ENCODE measurements around the gene MRPL36. TPM values are rescaled to one million over a fixed set of nuclear protein-coding genes. Genes with fewer than 3 reads are reported as not detected.

MRPL36 gene
- total and polyA plus RNA-seq, 5 donors from 2014 or later = 15.8 to 127 (median 109) TPM

DNA sequence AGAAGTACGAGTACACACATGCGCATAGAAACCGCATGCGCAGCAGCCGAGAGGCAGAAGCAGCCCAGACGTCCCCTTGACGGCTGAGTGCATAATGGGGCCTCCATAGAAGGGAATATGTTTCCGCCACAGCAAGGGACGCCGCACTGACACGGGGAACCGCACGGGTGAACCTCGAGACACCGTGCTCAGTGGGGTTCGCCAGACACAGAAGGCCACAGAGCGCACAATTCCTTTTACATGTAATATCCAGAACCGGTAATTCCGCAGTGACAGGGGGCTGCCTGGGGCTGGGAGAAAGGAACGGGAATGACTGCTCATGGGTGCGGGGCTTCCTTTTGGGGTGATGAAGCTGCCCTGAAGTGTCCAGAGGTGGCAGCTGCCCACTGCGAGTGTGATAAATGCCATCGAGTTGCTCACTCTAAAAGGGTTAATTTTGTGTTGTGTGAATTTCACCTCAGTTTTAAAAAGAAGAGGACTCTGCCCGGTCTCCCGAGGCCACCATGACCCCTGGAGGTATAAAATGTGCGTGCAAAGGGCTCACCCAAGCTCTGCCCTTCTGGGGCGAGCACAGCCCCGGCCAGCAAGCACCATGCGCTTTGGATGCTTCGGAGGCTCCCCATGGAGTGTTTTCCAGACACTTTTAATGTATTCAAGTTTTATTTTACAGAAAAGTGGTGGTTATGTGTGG lies 29.7 kb downstream of the MRPL36 start:
- Histone ChIP-seq H3K4me3 (ENCODE audit: low read depth, low read length) (no peak overlapping the region), H3K27me3 (ENCODE audit: control insufficient read depth, insufficient read depth, low read length) (no peaks in the 10 kb centered on the region), H3K36me3 (ENCODE audit: control insufficient read depth, insufficient read depth, low read length) (no peaks in the 10 kb centered on the region), H3K9me3 (ENCODE audit: control insufficient read depth in 2 of 2, low read length in 2 of 2) (no peaks in the 10 kb centered on the region), H3K4me1 (ENCODE audit: control insufficient read depth, insufficient read depth, low read length, poor library complexity, severe bottlenecking) (no peaks in the 10 kb centered on the region), H3K27ac (ENCODE audit: insufficient read depth, low read length, poor library complexity, severe bottlenecking) (no peak overlapping the region)
- Mint-ChIP-seq H3K9me3 (no peaks in the 10 kb centered on the region), H3K36me3 (no peaks in the 10 kb centered on the region), H3K27ac (no peak overlapping the region), H3K4me1 (peaks cover 0 to 7% (median 0%) of the 10 kb centered on the region in 4 donors), H3K27me3 (peaks cover 10% of the 10 kb centered on the region), H3K4me3 (no peak overlapping the region)
- no peak for ATAC-seq (ENCODE audit: low read depth in 2 of 2)
- no peak for DNase-seq

GRCh38 chr5:1769017-1769640 lies 30.5 kb downstream of the MRPL36 start:
- no peak overlapping the region for H3K4me3 Mint-ChIP-seq
- H3K4me3 ChIP-seq (ENCODE audit: low read depth, low read length) = no peak overlapping the region
- no peaks in the 10 kb centered on the region for H3K9me3 Mint-ChIP-seq
- no peak overlapping the region for H3K27ac ChIP-seq (ENCODE audit: insufficient read depth, low read length, poor library complexity, severe bottlenecking)
- ATAC-seq (ENCODE audit: low read depth in 2 of 2) (no peak), DNase-seq (no peak)
- no peaks in the 10 kb centered on the region for H3K36me3 ChIP-seq (ENCODE audit: control insufficient read depth, insufficient read depth, low read length)
- H3K4me1 Mint-ChIP-seq = peaks cover 0 to 7% (median 1%) of the 10 kb centered on the region in 4 donors
- no peaks in the 10 kb centered on the region for H3K27me3 ChIP-seq (ENCODE audit: control insufficient read depth, insufficient read depth, low read length)
- H3K27me3 Mint-ChIP-seq = peaks cover 13% of the 10 kb centered on the region
- no peaks in the 10 kb centered on the region for H3K4me1 ChIP-seq (ENCODE audit: control insufficient read depth, insufficient read depth, low read length, poor library complexity, severe bottlenecking)
- H3K9me3 ChIP-seq (ENCODE audit: control insufficient read depth in 2 of 2, low read length in 2 of 2) = no peaks in the 10 kb centered on the region
- H3K36me3 Mint-ChIP-seq = no peaks in the 10 kb centered on the region
- H3K27ac Mint-ChIP-seq = no peak overlapping the region

- ATAC-seq (ENCODE audit: low read depth in 2 of 2) = no peak
- no peaks in the 10 kb centered on the region for H3K36me3 ChIP-seq (ENCODE audit: control insufficient read depth, insufficient read depth, low read length)
- no peaks in the 10 kb centered on the region for H3K4me1 ChIP-seq (ENCODE audit: control insufficient read depth, insufficient read depth, low read length, poor library complexity, severe bottlenecking)
- H3K27ac Mint-ChIP-seq = no peak overlapping the region
- H3K4me1 Mint-ChIP-seq = peaks cover 0 to 7% (median 1%) of the 10 kb centered on the region in 4 donors
- DNase-seq = no peak
- H3K27ac ChIP-seq (ENCODE audit: insufficient read depth, low read length, poor library complexity, severe bottlenecking) = no peak overlapping the region
- H3K4me3 ChIP-seq (ENCODE audit: low read depth, low read length) = no peak overlapping the region
- no peaks in the 10 kb centered on the region for H3K9me3 Mint-ChIP-seq
- H3K9me3 ChIP-seq (ENCODE audit: control insufficient read depth in 2 of 2, low read length in 2 of 2) = no peaks in the 10 kb centered on the region
- peaks cover 15% of the 10 kb centered on the region for H3K27me3 Mint-ChIP-seq
- H3K4me3 Mint-ChIP-seq = no peak overlapping the region
- H3K27me3 ChIP-seq (ENCODE audit: control insufficient read depth, insufficient read depth, low read length) = no peaks in the 10 kb centered on the region
- no peaks in the 10 kb centered on the region for H3K36me3 Mint-ChIP-seq
These were observed 31.2 kb downstream of the MRPL36 start for GRCh38 chr5:1768283-1769000.

DNA sequence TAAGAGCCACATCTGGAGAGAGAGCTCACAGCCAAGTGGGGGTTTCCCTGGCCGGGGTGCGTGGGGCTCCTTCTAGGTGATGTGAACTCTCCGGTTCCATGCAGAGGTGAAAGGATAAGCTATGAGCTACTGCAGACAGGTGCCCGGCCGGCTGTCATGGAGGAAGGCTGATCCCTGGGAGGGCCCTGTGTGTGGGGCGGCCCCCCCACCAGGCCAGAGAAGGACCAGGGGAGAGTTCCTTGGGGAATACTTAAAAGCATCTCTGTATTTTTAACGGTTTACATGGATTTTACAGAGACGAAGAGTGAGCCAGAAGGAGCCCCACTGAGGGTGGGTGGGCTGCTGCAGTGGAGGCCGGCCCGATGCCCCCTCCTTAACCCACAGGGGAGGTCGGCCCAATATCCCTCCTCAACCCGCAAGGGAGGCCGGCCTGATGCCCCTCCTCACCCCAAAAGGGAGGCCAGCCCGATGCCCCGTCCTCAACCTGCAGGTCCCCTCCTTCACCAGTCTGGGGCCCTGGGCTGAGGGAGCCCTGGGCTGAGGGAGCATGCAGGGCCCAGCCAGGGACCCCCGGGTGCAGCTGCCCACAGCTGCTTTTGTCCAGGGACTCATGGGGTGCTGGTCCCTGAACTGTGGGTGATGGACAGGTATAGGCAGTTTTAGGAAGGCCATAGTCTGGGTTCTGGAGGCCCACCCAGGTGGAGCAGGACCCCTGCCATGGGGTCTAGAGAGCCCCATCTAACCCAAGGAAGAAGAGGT lies 31.9 kb downstream of the MRPL36 start:
- Mint-ChIP-seq H3K4me1 (peaks cover 0 to 4% (median 1%) of the 10 kb centered on the region in 4 donors), H3K27ac (no peak overlapping the region), H3K36me3 (no peaks in the 10 kb centered on the region), H3K27me3 (peaks cover 12% of the 10 kb centered on the region), H3K9me3 (no peaks in the 10 kb centered on the region), H3K4me3 (no peak overlapping the region)
- DNase-seq (no peak), ATAC-seq (ENCODE audit: low read depth in 2 of 2) (no peak)
- Histone ChIP-seq H3K4me3 (ENCODE audit: low read depth, low read length) (no peak overlapping the region), H3K36me3 (ENCODE audit: control insufficient read depth, insufficient read depth, low read length) (no peaks in the 10 kb centered on the region), H3K4me1 (ENCODE audit: control insufficient read depth, insufficient read depth, low read length, poor library complexity, severe bottlenecking) (no peaks in the 10 kb centered on the region), H3K9me3 (ENCODE audit: control insufficient read depth in 2 of 2, low read length in 2 of 2) (no peaks in the 10 kb centered on the region), H3K27ac (ENCODE audit: insufficient read depth, low read length, poor library complexity, severe bottlenecking) (no peak overlapping the region), H3K27me3 (ENCODE audit: control insufficient read depth, insufficient read depth, low read length) (no peaks in the 10 kb centered on the region)

DNA sequence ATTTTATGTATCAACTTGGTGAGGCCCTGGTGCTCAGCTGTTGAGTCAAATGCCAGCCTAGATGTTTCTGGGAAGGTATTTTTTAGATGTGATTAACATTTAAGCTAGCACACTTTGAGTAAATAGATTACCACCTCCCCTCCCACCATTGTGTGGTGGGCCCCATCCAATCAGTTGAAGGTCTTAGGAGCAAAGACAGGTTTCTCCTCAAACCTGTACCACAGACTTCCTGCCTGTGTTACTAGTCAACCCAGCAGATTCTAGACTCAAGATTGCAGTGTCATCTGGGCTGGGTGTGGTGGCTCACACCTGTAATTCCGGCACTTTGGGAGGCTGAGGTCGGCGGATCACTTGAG lies 33.8 kb downstream of the MRPL36 start:
- H3K27ac Mint-ChIP-seq = no peak overlapping the region
- H3K9me3 Mint-ChIP-seq = no peaks in the 10 kb centered on the region
- H3K4me3 Mint-ChIP-seq = no peak overlapping the region
- Histone ChIP-seq H3K4me1 (ENCODE audit: control insufficient read depth, insufficient read depth, low read length, poor library complexity, severe bottlenecking) (no peaks in the 10 kb centered on the region), H3K27ac (ENCODE audit: insufficient read depth, low read length, poor library complexity, severe bottlenecking) (no peak overlapping the region), H3K9me3 (ENCODE audit: control insufficient read depth in 2 of 2, low read length in 2 of 2) (no peaks in the 10 kb centered on the region), H3K27me3 (ENCODE audit: control insufficient read depth, insufficient read depth, low read length) (no peaks in the 10 kb centered on the region), H3K36me3 (ENCODE audit: control insufficient read depth, insufficient read depth, low read length) (no peaks in the 10 kb centered on the region), H3K4me3 (ENCODE audit: low read depth, low read length) (no peak overlapping the region)
- ATAC-seq (ENCODE audit: low read depth in 2 of 2) (no peak), DNase-seq (no peak)
- H3K27me3 Mint-ChIP-seq = peaks cover 8% of the 10 kb centered on the region
- no peaks in the 10 kb centered on the region for H3K36me3 Mint-ChIP-seq
- H3K4me1 Mint-ChIP-seq = peaks cover 0 to 3% (median 0%) of the 10 kb centered on the region in 4 donors

GRCh38 chr5:1765141-1765879 lies 34.3 kb downstream of the MRPL36 start:
- Mint-ChIP-seq H3K4me3 (no peak overlapping the region), H3K27me3 (peaks cover 8% of the 10 kb centered on the region), H3K36me3 (no peaks in the 10 kb centered on the region), H3K27ac (no peak overlapping the region), H3K9me3 (no peaks in the 10 kb centered on the region), H3K4me1 (peaks cover 0 to 3% (median 0%) of the 10 kb centered on the region in 4 donors)
- DNase-seq (no peak), ATAC-seq (ENCODE audit: low read depth in 2 of 2) (no peak)
- H3K9me3 ChIP-seq (ENCODE audit: control insufficient read depth in 2 of 2, low read length in 2 of 2) = no peaks in the 10 kb centered on the region
- no peak overlapping the region for H3K27ac ChIP-seq (ENCODE audit: insufficient read depth, low read length, poor library complexity, severe bottlenecking)
- no peaks in the 10 kb centered on the region for H3K27me3 ChIP-seq (ENCODE audit: control insufficient read depth, insufficient read depth, low read length)
- no peak overlapping the region for H3K4me3 ChIP-seq (ENCODE audit: low read depth, low read length)
- H3K36me3 ChIP-seq (ENCODE audit: control insufficient read depth, insufficient read depth, low read length) = no peaks in the 10 kb centered on the region
- H3K4me1 ChIP-seq (ENCODE audit: control insufficient read depth, insufficient read depth, low read length, poor library complexity, severe bottlenecking) = no peaks in the 10 kb centered on the region

GRCh38 chr5:1764606-1764960 lies 35.1 kb downstream of the MRPL36 start:
- H3K4me3 Mint-ChIP-seq = no peak overlapping the region
- DNase-seq (no peak), ATAC-seq (ENCODE audit: low read depth in 2 of 2) (no peak)

More at GRCh38 chr5:1764606-1764960, 35.1 kb downstream of the MRPL36 start:
- no peaks in the 10 kb centered on the region for H3K9me3 Mint-ChIP-seq
- Histone ChIP-seq H3K27me3 (ENCODE audit: control insufficient read depth, insufficient read depth, low read length) (no peaks in the 10 kb centered on the region), H3K4me3 (ENCODE audit: low read depth, low read length) (no peak overlapping the region), H3K36me3 (ENCODE audit: control insufficient read depth, insufficient read depth, low read length) (no peaks in the 10 kb centered on the region), H3K27ac (ENCODE audit: insufficient read depth, low read length, poor library complexity, severe bottlenecking) (no peak overlapping the region), H3K4me1 (ENCODE audit: control insufficient read depth, insufficient read depth, low read length, poor library complexity, severe bottlenecking) (no peaks in the 10 kb centered on the region), H3K9me3 (ENCODE audit: control insufficient read depth in 2 of 2, low read length in 2 of 2) (no peaks in the 10 kb centered on the region)
- H3K36me3 Mint-ChIP-seq = no peaks in the 10 kb centered on the region
- H3K27ac Mint-ChIP-seq = no peak overlapping the region
- peaks cover 8% of the 10 kb centered on the region for H3K27me3 Mint-ChIP-seq
- H3K4me1 Mint-ChIP-seq = peaks cover 0 to 3% (median 0%) of the 10 kb centered on the region in 4 donors
